ENCODE measurements around the gene KRT33B.

- TF ChIP-seq CTCF (conservative IDR thresholded peaks at IDR 0.05 in 1 of 2, IDR thresholded peaks at IDR 0.05 in 1 of 2; ENCODE audit: low read depth in 1 of 2, low read length in 2 of 2) (no peak), EZH2 (IDR thresholded peaks at IDR 0.05; ENCODE audit: low read length, missing control alignments) (no peak)
These were observed 33.9 kb downstream of the KRT33B start for GRCh38 chr17:41335747-41336146.
